HepG2 (cell line): ENCODE data around the gene KLHL30. TPM values are rescaled to one million over a fixed set of nuclear protein-coding genes. Genes with fewer than 3 reads are reported as not detected.
A peak's percentile ranks its signal among the peaks of the same experiment; 100 is the strongest.

Experiments
- AGO2 ChIP-seq: fragments of 200-400 bp; formaldehyde crosslinking; optimal IDR thresholded peaks from 2 replicates; pipeline ENCODE3; 2017; ENCODE audit warnings: mild to moderate bottlenecking, low read depth, low read length, moderate library complexity
- EZH2 ChIP-seq: conservative IDR thresholded peaks from 2 replicates; pipeline ENCODE4 v1.6.1; 2012; ENCODE audit warnings: mild to moderate bottlenecking, low read depth, low read length, moderate library complexity
- MAF1 ChIP-seq: sonication (generic); formaldehyde crosslinking; IDR thresholded peaks from 2 replicates; pipeline ENCODE4 v1.5.0; 2020; ENCODE audit warnings: missing genetic modification reagents, borderline replicate concordance
- PHF21A ChIP-seq: sonication (generic); formaldehyde crosslinking; IDR thresholded peaks from 2 replicates; pipeline ENCODE4 v1.5.0; 2020; ENCODE audit warnings: mild to moderate bottlenecking, missing genetic modification reagents
- POGK ChIP-seq: sonication (generic); formaldehyde crosslinking; conservative IDR thresholded peaks from 2 replicates; pipeline ENCODE4 v1.8.0; 2022; ENCODE audit warnings: mild to moderate bottlenecking, moderate library complexity, missing genetic modification reagents
- REXO4 ChIP-seq: sonication (generic); formaldehyde crosslinking; IDR thresholded peaks from 2 replicates; pipeline ENCODE4 v1.8.0; 2022; ENCODE audit warnings: missing genetic modification reagents, mild to moderate bottlenecking, borderline replicate concordance
- RFX5 ChIP-seq: IDR thresholded peaks from 2 replicates; pipeline ENCODE4 v1.6.1; 2011; ENCODE audit warnings: low read depth, low read length, improper control_type of control experiment
- SPEN ChIP-seq: sonication (generic); formaldehyde crosslinking; IDR thresholded peaks from 2 replicates; pipeline ENCODE4 v1.5.1; 2020; ENCODE audit warnings: low read depth, mild to moderate bottlenecking, missing genetic modification reagents
- SRSF9 ChIP-seq: fragments of 200-400 bp; formaldehyde crosslinking; IDR thresholded peaks from 2 replicates; pipeline ENCODE4 v1.6.1; 2018; ENCODE audit warnings: borderline replicate concordance, mild to moderate bottlenecking, low read depth, low read length; ENCODE audit not compliant: insufficient read depth, poor library complexity, severe bottlenecking
- SUZ12 ChIP-seq: fragments of 150-350 bp; IDR thresholded peaks from 2 replicates; pipeline ENCODE4 v1.6.1; 2014; ENCODE audit warnings: low read depth, low read length
- ZBTB7A ChIP-seq: sonication (generic); formaldehyde crosslinking; IDR thresholded peaks from 2 replicates; pipeline ENCODE4 v1.8.0; 2022; ENCODE audit warnings: mild to moderate bottlenecking, missing genetic modification reagents
- ZFP37 ChIP-seq: sonication (generic); formaldehyde crosslinking; IDR thresholded peaks from 2 replicates; pipeline ENCODE4 v1.4.0; 2020; ENCODE audit warnings: missing genetic modification reagents, borderline replicate concordance
- ZNF180 ChIP-seq: sonication (generic); formaldehyde crosslinking; IDR thresholded peaks from 2 replicates; pipeline ENCODE4 v1.4.0; 2020; ENCODE audit warnings: low read depth, missing genetic modification reagents, borderline replicate concordance
- ZNF609 ChIP-seq: sonication (generic); formaldehyde crosslinking; IDR thresholded peaks from 2 replicates; pipeline ENCODE4 v1.4.0; 2020; ENCODE audit warnings: mild to moderate bottlenecking, missing genetic modification reagents, borderline replicate concordance
- ZNF646 ChIP-seq: sonication (generic); formaldehyde crosslinking; IDR thresholded peaks from 2 replicates; pipeline ENCODE4 v1.9.0; 2021; ENCODE audit warnings: mild to moderate bottlenecking, missing genetic modification reagents
- polyA plus RNA-seq, 8 experiments: library from polyadenylated mRNA; depleted of rRNA in 3 of 8; stranded (reverse) in 7 of 8; unstranded in 1 of 8; fragments of >200 nt; fragmentation: Illumina TruSeq in 4 of 8; extraction: Trizol in 4 of 8; gene quantifications; 2 replicates each; pipeline versions ENCODE4 v1.2.1 to v1.2.3, GENCODE V29; 2011 to 2016; ENCODE audit warnings: low read depth in 4 of 8, missing spikeins in 1 of 8, mixed read lengths in 1 of 8; ENCODE audit not compliant: insufficient read depth in 1 of 8
- total RNA-seq, 5 experiments: library from RNA; depleted of rRNA; stranded (reverse); fragments of >200 nt; fragmentation: Illumina TruSeq; extraction: Trizol; gene quantifications; 2 replicates each; pipeline ENCODE4 v1.2.3, GENCODE V29; 2016; ENCODE audit warnings: low read depth in 1 of 5

KLHL30 gene
- total and polyA plus RNA-seq, 2 of the 13 experiments (the other 11 are each of a cell fraction or from before 2014, with no cell fraction given) = 0.05 TPM; not detected in 1

- no peak for TF ChIP-seq ZNF609 (CRISPR knock-in tag)
- TF ChIP-seq SPEN = 0 out of 2 replicates have a peak, but pooled peaks have one; percentile 19
- no peak for TF ChIP-seq REXO4 (CRISPR knock-in tag)
- TF ChIP-seq ZNF646 (CRISPR knock-in tag) = no peak
- no peak for TF ChIP-seq ZFP37 (CRISPR knock-in tag)
- no peak for TF ChIP-seq SUZ12
- peak; percentile 49; the same call in 1 of the 2 replicates for TF ChIP-seq ZBTB7A
- TF ChIP-seq SRSF9 = no peak
- no peak for TF ChIP-seq RFX5
- TF ChIP-seq POGK (CRISPR knock-in tag) = no peak
- TF ChIP-seq EZH2 = no peak
- peak; percentile 77 for TF ChIP-seq PHF21A
- no peak for TF ChIP-seq ZNF180 (CRISPR knock-in tag)
- no peak for TF ChIP-seq MAF1 (CRISPR knock-in tag)
- TF ChIP-seq AGO2 = no peak
Observed at GRCh38 chr2:238107525-238108422, 30.7 kb upstream of the KLHL30 start (continued).
